HepG2 (cell line): ENCODE results near the gene CNBD2. TPM values are rescaled to one million over a fixed set of nuclear protein-coding genes. Genes with fewer than 3 reads are reported as not detected.

Experiments used
- ATF1 ChIP-seq: IDR thresholded peaks from 2 replicates; pipeline ENCODE4 v1.6.1; 2016; ENCODE audit warnings: mild to moderate bottlenecking, control low read depth
- FOXP1 ChIP-seq, 2 experiments: fragments of 450-650 bp in 1 of 2; IDR thresholded peaks; 2 replicates each; pipeline ENCODE4 v1.6.1; 2017 to 2018; ENCODE audit warnings: antibody characterized with exemption in 1 of 2
- GATA4 ChIP-seq: sonication (generic); IDR thresholded peaks from 2 replicates; pipeline ENCODE4 v1.6.1; 2016; ENCODE audit warnings: antibody characterized with exemption, low read depth, borderline replicate concordance
- JARID2 ChIP-seq: sonication (generic); formaldehyde crosslinking; IDR thresholded peaks from 2 replicates; pipeline ENCODE4 v1.8.1; 2023; ENCODE audit warnings: missing genetic modification reagents, inconsistent platforms; ENCODE audit not compliant: insufficient replicate concordance
- PHF5A ChIP-seq: IDR thresholded peaks from one replicate; pipeline ENCODE4 v1.6.1; 2018; ENCODE audit warnings: low read depth, missing genetic modification reagents; ENCODE audit not compliant: unreplicated experiment
- RBM22 ChIP-seq: fragments of 200-400 bp; formaldehyde crosslinking; optimal IDR thresholded peaks from 2 replicates; pipeline ENCODE3; 2017; ENCODE audit warnings: mild to moderate bottlenecking, low read length, moderate library complexity
- REL ChIP-seq: sonication (generic); formaldehyde crosslinking; conservative IDR thresholded peaks from 2 replicates; pipeline ENCODE4 v1.8.0; 2022; ENCODE audit warnings: mild to moderate bottlenecking, missing genetic modification reagents, moderate library complexity
- TP53 ChIP-seq: sonication (generic); formaldehyde crosslinking; conservative IDR thresholded peaks from 2 replicates; pipeline ENCODE4 v1.4.0; 2020; ENCODE audit warnings: missing genetic modification reagents
- ZNF224 ChIP-seq: sonication (generic); formaldehyde crosslinking; IDR thresholded peaks from 2 replicates; pipeline ENCODE4 v1.5.0; 2020; ENCODE audit warnings: mild to moderate bottlenecking, missing genetic modification reagents
- ZNF724P ChIP-seq: sonication (generic); formaldehyde crosslinking; IDR thresholded peaks from 2 replicates; pipeline ENCODE4 v1.8.0; 2022; ENCODE audit warnings: missing genetic modification reagents, borderline replicate concordance
- ZNF775 ChIP-seq: sonication (generic); formaldehyde crosslinking; IDR thresholded peaks from 2 replicates; pipeline ENCODE4 v1.4.0; 2020; ENCODE audit warnings: missing genetic modification reagents, mild to moderate bottlenecking, moderate library complexity, borderline replicate concordance
- polyA plus RNA-seq, 8 experiments: library from polyadenylated mRNA; depleted of rRNA in 3 of 8; stranded (reverse) in 7 of 8; unstranded in 1 of 8; fragments of >200 nt; fragmentation: Illumina TruSeq in 4 of 8; extraction: Trizol in 4 of 8; gene quantifications; 2 replicates each; pipeline versions ENCODE4 v1.2.1 to v1.2.3, GENCODE V29; 2011 to 2016; ENCODE audit warnings: low read depth in 4 of 8, missing spikeins in 1 of 8, mixed read lengths in 1 of 8; ENCODE audit not compliant: insufficient read depth in 1 of 8
- total RNA-seq, 5 experiments: library from RNA; depleted of rRNA; stranded (reverse); fragments of >200 nt; fragmentation: Illumina TruSeq; extraction: Trizol; gene quantifications; 2 replicates each; pipeline ENCODE4 v1.2.3, GENCODE V29; 2016; ENCODE audit warnings: low read depth in 1 of 5
- TF ChIP-seq, protein P1 (sequence below): sonication (generic); formaldehyde crosslinking; IDR thresholded peaks from 2 replicates; pipeline ENCODE4 v1.5.0; 2020; ENCODE audit warnings: mild to moderate bottlenecking, missing genetic modification reagents, borderline replicate concordance
- TF ChIP-seq, protein P2 (sequence below): IDR thresholded peaks from 2 replicates; pipeline ENCODE4 v1.6.1; 2012; ENCODE audit warnings: inconsistent platforms
- TF ChIP-seq, protein P3 (sequence below): sonication (generic); formaldehyde crosslinking; IDR thresholded peaks from 2 replicates; pipeline ENCODE4 v1.4.0; 2020; ENCODE audit warnings: missing genetic modification reagents
- TF ChIP-seq, protein P4 (sequence below): sonication (generic); formaldehyde crosslinking; IDR thresholded peaks from 2 replicates; pipeline ENCODE4 v1.4.0; 2020; ENCODE audit warnings: missing genetic modification reagents

The CNBD2 gene
- total and polyA plus RNA-seq, 2 of the 13 experiments (the other 11 are each of a cell fraction or from before 2014, with no cell fraction given) = 12.4 to 22.8 TPM

DNA sequence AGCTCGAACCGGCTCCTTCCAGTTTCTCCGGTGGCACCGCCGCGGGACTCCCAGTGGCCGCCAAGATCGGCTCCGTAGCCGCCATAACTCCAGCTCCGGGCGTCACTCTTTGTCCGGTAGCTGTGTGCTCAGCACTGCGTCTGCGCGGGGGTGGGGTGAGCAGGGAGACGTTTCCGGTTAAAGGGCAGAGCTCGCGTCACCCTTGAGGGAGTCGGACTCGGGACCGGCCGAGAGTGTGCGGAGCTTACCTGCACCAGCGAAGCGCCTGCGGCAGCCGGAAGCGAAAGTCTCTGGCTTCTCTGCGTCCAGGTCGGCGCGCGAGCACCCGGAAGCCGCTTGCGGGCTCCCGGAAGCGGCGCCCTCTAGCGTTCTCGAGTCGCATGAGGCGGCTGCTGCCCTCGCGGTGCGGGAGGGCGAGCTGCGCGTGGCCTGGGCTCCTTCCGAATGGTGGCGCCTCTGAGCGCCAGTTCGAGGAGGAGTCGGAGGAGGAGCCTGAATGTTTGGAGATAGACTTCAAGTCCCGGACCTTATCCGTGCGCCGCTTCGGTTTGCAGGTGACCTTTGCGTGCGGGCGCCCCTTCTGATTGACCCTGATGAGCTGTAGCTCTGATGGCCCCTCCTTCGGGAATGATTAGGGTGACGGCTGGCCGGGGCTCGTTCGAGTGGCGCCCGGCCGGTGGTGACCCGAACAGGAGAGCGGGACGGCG, 14.0 kb upstream of the CNBD2 start, which contains the start of gene SCAND1 (continued):
- TF ChIP-seq, protein P1, sequence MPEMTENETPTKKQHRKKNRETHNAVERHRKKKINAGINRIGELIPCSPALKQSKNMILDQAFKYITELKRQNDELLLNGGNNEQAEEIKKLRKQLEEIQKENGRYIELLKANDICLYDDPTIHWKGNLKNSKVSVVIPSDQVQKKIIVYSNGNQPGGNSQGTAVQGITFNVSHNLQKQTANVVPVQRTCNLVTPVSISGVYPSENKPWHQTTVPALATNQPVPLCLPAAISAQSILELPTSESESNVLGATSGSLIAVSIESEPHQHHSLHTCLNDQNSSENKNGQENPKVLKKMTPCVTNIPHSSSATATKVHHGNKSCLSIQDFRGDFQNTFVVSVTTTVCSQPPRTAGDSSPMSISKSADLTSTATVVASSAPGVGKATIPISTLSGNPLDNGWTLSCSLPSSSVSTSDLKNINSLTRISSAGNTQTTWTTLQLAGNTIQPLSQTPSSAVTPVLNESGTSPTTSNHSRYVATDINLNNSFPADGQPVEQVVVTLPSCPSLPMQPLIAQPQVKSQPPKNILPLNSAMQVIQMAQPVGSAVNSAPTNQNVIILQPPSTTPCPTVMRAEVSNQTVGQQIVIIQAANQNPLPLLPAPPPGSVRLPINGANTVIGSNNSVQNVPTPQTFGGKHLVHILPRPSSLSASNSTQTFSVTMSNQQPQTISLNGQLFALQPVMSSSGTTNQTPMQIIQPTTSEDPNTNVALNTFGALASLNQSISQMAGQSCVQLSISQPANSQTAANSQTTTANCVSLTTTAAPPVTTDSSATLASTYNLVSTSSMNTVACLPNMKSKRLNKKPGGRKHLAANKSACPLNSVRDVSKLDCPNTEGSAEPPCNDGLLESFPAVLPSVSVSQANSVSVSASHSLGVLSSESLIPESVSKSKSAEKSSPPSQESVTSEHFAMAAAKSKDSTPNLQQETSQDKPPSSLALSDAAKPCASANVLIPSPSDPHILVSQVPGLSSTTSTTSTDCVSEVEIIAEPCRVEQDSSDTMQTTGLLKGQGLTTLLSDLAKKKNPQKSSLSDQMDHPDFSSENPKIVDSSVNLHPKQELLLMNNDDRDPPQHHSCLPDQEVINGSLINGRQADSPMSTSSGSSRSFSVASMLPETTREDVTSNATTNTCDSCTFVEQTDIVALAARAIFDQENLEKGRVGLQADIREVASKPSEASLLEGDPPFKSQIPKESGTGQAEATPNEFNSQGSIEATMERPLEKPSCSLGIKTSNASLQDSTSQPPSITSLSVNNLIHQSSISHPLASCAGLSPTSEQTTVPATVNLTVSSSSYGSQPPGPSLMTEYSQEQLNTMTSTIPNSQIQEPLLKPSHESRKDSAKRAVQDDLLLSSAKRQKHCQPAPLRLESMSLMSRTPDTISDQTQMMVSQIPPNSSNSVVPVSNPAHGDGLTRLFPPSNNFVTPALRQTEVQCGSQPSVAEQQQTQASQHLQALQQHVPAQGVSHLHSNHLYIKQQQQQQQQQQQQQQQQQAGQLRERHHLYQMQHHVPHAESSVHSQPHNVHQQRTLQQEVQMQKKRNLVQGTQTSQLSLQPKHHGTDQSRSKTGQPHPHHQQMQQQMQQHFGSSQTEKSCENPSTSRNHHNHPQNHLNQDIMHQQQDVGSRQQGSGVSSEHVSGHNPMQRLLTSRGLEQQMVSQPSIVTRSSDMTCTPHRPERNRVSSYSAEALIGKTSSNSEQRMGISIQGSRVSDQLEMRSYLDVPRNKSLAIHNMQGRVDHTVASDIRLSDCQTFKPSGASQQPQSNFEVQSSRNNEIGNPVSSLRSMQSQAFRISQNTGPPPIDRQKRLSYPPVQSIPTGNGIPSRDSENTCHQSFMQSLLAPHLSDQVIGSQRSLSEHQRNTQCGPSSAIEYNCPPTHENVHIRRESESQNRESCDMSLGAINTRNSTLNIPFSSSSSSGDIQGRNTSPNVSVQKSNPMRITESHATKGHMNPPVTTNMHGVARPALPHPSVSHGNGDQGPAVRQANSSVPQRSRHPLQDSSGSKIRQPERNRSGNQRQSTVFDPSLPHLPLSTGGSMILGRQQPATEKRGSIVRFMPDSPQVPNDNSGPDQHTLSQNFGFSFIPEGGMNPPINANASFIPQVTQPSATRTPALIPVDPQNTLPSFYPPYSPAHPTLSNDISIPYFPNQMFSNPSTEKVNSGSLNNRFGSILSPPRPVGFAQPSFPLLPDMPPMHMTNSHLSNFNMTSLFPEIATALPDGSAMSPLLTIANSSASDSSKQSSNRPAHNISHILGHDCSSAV (CRISPR knock-in tag) = no peak
- TF ChIP-seq ZNF224 (CRISPR knock-in tag) (peak; percentile 95; the same call in 1 of the 2 replicates), GATA4 (peak; percentile 83), TP53 (CRISPR knock-in tag) (peak; percentile 85), ZNF724P (CRISPR knock-in tag) (peak; percentile 90; the same call in 1 of the 2 replicates), FOXP1 (IDR thresholded peaks at IDR 0.05) (no peak), FOXP1 (CRISPR knock-in tag; IDR thresholded peaks at IDR 0.05) (peak; percentile 40; the same call in 1 of the 2 replicates), ATF1 (peak; percentile 39; the same call in 1 of the 2 replicates), ZNF775 (CRISPR knock-in tag) (no peak), RBM22 (no peak), PHF5A (CRISPR knock-in tag) (peak; percentile 94), REL (CRISPR knock-in tag) (peak; percentile 97), JARID2 (CRISPR knock-in tag) (peak; percentile 5)
- TF ChIP-seq, protein P2, sequence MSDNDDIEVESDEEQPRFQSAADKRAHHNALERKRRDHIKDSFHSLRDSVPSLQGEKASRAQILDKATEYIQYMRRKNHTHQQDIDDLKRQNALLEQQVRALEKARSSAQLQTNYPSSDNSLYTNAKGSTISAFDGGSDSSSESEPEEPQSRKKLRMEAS = peak; percentile 99
- TF ChIP-seq, protein P3, sequence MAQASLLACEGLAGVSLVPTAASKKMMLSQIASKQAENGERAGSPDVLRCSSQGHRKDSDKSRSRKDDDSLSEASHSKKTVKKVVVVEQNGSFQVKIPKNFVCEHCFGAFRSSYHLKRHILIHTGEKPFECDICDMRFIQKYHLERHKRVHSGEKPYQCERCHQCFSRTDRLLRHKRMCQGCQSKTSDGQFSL (CRISPR knock-in tag) = peak; percentile 47
- TF ChIP-seq, protein P4, sequence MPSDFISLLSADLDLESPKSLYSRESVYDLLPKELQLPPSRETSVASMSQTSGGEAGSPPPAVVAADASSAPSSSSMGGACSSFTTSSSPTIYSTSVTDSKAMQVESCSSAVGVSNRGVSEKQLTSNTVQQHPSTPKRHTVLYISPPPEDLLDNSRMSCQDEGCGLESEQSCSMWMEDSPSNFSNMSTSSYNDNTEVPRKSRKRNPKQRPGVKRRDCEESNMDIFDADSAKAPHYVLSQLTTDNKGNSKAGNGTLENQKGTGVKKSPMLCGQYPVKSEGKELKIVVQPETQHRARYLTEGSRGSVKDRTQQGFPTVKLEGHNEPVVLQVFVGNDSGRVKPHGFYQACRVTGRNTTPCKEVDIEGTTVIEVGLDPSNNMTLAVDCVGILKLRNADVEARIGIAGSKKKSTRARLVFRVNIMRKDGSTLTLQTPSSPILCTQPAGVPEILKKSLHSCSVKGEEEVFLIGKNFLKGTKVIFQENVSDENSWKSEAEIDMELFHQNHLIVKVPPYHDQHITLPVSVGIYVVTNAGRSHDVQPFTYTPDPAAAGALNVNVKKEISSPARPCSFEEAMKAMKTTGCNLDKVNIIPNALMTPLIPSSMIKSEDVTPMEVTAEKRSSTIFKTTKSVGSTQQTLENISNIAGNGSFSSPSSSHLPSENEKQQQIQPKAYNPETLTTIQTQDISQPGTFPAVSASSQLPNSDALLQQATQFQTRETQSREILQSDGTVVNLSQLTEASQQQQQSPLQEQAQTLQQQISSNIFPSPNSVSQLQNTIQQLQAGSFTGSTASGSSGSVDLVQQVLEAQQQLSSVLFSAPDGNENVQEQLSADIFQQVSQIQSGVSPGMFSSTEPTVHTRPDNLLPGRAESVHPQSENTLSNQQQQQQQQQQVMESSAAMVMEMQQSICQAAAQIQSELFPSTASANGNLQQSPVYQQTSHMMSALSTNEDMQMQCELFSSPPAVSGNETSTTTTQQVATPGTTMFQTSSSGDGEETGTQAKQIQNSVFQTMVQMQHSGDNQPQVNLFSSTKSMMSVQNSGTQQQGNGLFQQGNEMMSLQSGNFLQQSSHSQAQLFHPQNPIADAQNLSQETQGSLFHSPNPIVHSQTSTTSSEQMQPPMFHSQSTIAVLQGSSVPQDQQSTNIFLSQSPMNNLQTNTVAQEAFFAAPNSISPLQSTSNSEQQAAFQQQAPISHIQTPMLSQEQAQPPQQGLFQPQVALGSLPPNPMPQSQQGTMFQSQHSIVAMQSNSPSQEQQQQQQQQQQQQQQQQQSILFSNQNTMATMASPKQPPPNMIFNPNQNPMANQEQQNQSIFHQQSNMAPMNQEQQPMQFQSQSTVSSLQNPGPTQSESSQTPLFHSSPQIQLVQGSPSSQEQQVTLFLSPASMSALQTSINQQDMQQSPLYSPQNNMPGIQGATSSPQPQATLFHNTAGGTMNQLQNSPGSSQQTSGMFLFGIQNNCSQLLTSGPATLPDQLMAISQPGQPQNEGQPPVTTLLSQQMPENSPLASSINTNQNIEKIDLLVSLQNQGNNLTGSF (CRISPR knock-in tag) = peak; percentile 65; the same call in 1 of the 2 replicates
